GM18505 (cell line): ENCODE measurements around the gene UQCRQ.

Source experiments
- ATAC-seq: cut with Tn5 transposase; IDR thresholded peaks from one replicate; pipeline ENCODE4 v1.9.1; 2021; ENCODE audit not compliant: unreplicated experiment
- POLR2A ChIP-seq: IDR thresholded peaks from 4 replicates; pipeline ENCODE4 v1.6.1; 2011; ENCODE audit warnings: borderline replicate concordance; ENCODE audit not compliant: insufficient read depth, insufficient read length; ENCODE audit errors: extremely low read depth

UQCRQ gene

DNA sequence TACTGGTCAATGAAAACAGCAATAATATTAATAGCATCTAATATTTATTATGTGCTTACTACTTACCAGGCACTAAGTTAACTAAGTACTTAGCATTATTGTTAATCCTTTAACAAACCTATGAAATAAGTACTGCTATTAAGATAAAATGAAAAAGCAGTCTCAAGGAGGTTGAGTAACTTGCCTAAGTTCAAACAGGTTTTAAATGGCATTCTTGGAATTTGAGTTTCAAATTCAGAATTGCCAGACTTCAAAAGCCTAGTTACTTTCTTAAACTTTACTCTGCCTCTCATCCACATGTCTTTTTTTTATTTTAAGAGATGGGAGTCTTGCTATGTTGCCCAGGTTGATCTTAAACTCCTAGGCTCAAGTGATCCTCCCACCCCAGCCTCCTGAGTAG is 23.1 kb downstream of the UQCRQ start:
- no peak for ATAC-seq
- TF ChIP-seq POLR2A, result no peak

DNA sequence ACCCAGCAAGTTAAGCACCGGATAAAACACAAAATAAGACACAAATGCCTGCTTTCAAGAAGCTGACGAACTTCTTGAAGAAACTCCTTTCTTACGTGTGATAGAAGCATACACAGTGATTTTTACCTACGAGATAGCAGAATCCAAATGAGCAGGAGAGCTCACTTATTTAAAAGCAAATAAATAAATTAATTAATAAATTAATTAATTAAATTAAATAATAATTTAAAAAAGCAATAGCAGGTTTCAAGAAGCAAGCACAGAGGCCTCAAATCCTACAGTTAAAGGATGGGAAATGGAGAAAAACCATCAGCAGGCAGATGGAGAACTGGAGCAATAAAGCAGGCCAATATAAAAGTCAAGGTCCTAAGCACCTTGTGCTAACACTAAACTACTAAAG is 24.4 kb downstream of the UQCRQ start:
- TF ChIP-seq POLR2A, result no peak
- ATAC-seq, result no peak

GRCh38 chr5:132895719-132896305 is 29.4 kb downstream of the UQCRQ start:
- TF ChIP-seq POLR2A, result no peak

GRCh38 chr5:132896685-132897084 is 30.2 kb downstream of the UQCRQ start:
- ATAC-seq, result no peak
- no peak for TF ChIP-seq POLR2A

More at GRCh38 chr5:132895719-132896305, 29.4 kb downstream of the UQCRQ start:
- ATAC-seq, result no peak

GRCh38 chr5:132898094-132898493 is 31.7 kb downstream of the UQCRQ start:
- no peak for ATAC-seq

GRCh38 chr5:132901036-132901435 is 34.6 kb downstream of the UQCRQ start:
- TF ChIP-seq POLR2A, result no peak
- ATAC-seq, result no peak

More at GRCh38 chr5:132898094-132898493, 31.7 kb downstream of the UQCRQ start:
- TF ChIP-seq POLR2A, result no peak

DNA sequence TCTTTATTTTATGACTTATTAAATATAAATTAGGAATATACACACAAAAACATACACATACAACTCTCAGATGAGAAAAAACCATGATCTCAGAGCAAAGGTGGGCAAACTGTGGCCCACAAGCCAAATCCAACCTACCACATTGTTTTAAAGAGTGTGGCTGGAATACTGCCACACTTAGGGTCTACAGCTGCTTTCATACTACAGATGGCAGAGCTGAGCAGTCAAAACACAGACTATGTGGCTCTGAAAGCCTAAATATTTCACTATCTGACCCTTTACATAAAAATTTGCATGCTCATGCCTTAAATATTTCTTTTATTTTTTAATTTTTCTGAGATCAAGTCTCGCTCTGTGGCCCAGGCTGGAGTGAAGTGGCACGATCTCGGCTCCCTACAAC is 35.3 kb downstream of the UQCRQ start:
- TF ChIP-seq POLR2A, result no peak
- ATAC-seq, result no peak

DNA sequence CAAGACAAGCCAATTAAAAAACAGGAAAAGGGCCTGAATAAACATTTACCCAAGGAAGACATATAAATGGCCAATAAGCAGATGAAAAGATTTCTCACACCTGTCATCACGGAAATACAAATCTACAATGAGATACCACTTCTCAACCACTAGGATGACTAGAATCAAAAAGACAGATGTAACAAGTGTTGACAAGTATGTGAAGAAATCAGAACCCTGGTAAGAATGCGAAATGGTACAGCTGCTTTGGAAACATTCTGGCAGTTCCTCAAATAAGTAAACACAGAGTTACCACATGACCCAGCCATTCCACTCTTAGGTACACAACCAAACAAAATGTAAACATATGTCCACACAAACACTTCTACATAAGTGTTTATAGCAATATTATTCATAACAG is 39.5 kb downstream of the UQCRQ start:
- TF ChIP-seq POLR2A, result no peak
- ATAC-seq, result no peak

GRCh38 chr5:132907161-132907560 is 40.7 kb downstream of the UQCRQ start:
- no peak for TF ChIP-seq POLR2A
- no peak for ATAC-seq

GRCh38 chr5:132909702-132910101 is 43.3 kb downstream of the UQCRQ start:
- no peak for ATAC-seq
- TF ChIP-seq POLR2A, result no peak

DNA sequence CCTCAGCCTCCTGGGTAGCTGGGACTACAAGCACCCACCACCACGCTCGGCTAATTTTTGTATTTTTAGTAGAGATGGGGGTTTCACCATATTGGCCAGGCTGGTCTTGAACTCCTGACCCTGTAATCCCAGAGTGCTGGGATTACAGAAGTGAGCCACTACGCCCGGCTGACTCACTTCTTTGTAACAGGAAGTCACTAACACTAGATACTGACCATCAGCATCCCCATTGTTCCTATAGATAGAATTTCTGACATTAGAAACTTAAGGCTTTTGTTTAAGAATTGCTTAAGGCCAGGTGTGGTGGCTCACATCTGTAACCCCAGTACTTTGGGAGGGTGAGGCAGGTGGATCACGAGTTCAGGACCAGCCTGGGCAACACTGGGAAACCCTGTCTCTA is 49.2 kb downstream of the UQCRQ start:
- TF ChIP-seq POLR2A, result no peak
- no peak for ATAC-seq

GRCh38 chr5:132916086-132916485 is 49.6 kb downstream of the UQCRQ start:
- TF ChIP-seq POLR2A, result no peak
- ATAC-seq, result no peak
